BE2C (cell line): ENCODE data around the gene CACNA1D.

Experiments
- DNase-seq: peaks from one replicate; pipeline ENCODE4 v3.0.0-alpha.2; 2020
- H3K27me3 ChIP-seq: fragments of 250-450 bp; sonication (Bioruptor Pico); 2 replicates; pipeline ENCODE4 v1.5.1; 2020; ENCODE audit warnings: mild to moderate bottlenecking
- H3K36me3 ChIP-seq: fragments of 250-450 bp; sonication (Bioruptor Pico); 2 replicates; pipeline ENCODE4 v1.5.1; 2020; ENCODE audit warnings: mild to moderate bottlenecking
- H3K4me1 ChIP-seq: fragments of 250-450 bp; sonication (Bioruptor Pico); 2 replicates; pipeline ENCODE4 v1.5.1; 2020
- H3K4me3 ChIP-seq: 2 replicates; pipeline ENCODE4 v1.5.1; 2011; ENCODE audit warnings: low read depth, low read length
- H3K9me3 ChIP-seq: fragments of 250-450 bp; sonication (Bioruptor Pico); 2 replicates; pipeline ENCODE4 v1.5.1; 2020
- CTCF ChIP-seq: IDR thresholded peaks from 2 replicates; pipeline ENCODE4 v1.5.1; 2012; ENCODE audit warnings: mild to moderate bottlenecking, low read depth, low read length

The CACNA1D gene

GRCh38 chr3:53550005-53550620 lies 55.7 kb downstream of the CACNA1D start:
- TF ChIP-seq CTCF = no peak
- no peak for DNase-seq
- no peaks in the 10 kb centered on the region for H3K9me3 ChIP-seq
- H3K4me3 ChIP-seq = no peak overlapping the region
- H3K4me1 ChIP-seq = no peaks in the 10 kb centered on the region
- no peaks in the 10 kb centered on the region for H3K36me3 ChIP-seq
- H3K27me3 ChIP-seq = no peaks in the 10 kb centered on the region

- no peaks in the 10 kb centered on the region for H3K27me3 ChIP-seq
- no peak for TF ChIP-seq CTCF
Measured at GRCh38 chr3:53551324-53551723, 56.9 kb downstream of the CACNA1D start.

GRCh38 chr3:53552730-53553129 lies 58.3 kb downstream of the CACNA1D start:
- Histone ChIP-seq H3K27me3 (0 out of 2 replicates have a peak, but pooled peaks cover 3% of the 10 kb centered on the region), H3K4me3 (no peak overlapping the region), H3K9me3 (no peaks in the 10 kb centered on the region), H3K36me3 (no peaks in the 10 kb centered on the region), H3K4me1 (no peaks in the 10 kb centered on the region)
- no peak for TF ChIP-seq CTCF
- DNase-seq = no peak

More at GRCh38 chr3:53551324-53551723, 56.9 kb downstream of the CACNA1D start:
- Histone ChIP-seq H3K4me3 (no peak overlapping the region), H3K36me3 (no peaks in the 10 kb centered on the region), H3K9me3 (no peaks in the 10 kb centered on the region), H3K4me1 (no peaks in the 10 kb centered on the region)
- DNase-seq = no peak

GRCh38 chr3:53553200-53553599 lies 58.8 kb downstream of the CACNA1D start:
- no peak for TF ChIP-seq CTCF
- Histone ChIP-seq H3K36me3 (no peaks in the 10 kb centered on the region), H3K4me1 (no peaks in the 10 kb centered on the region), H3K9me3 (no peaks in the 10 kb centered on the region), H3K27me3 (peaks cover 3% of the 10 kb centered on the region; the same call in 1 of the 2 replicates), H3K4me3 (no peak overlapping the region)
- no peak for DNase-seq

- no peak overlapping the region for H3K4me3 ChIP-seq
- no peak for DNase-seq
- no peak for TF ChIP-seq CTCF
- no peaks in the 10 kb centered on the region for H3K36me3 ChIP-seq
- no peaks in the 10 kb centered on the region for H3K9me3 ChIP-seq
- H3K27me3 ChIP-seq = peaks cover 9% of the 10 kb centered on the region; the same call in 1 of the 2 replicates
- no peaks in the 10 kb centered on the region for H3K4me1 ChIP-seq
Measured at GRCh38 chr3:53554559-53555067, 60.2 kb downstream of the CACNA1D start.

GRCh38 chr3:53555068-53555588 lies 60.7 kb downstream of the CACNA1D start:
- TF ChIP-seq CTCF = no peak
- H3K27me3 ChIP-seq = peaks cover 9% of the 10 kb centered on the region; the same call in 1 of the 2 replicates
- DNase-seq = no peak
- no peak overlapping the region for H3K4me3 ChIP-seq
- no peaks in the 10 kb centered on the region for H3K36me3 ChIP-seq
- H3K4me1 ChIP-seq = no peaks in the 10 kb centered on the region
- H3K9me3 ChIP-seq = no peaks in the 10 kb centered on the region
